Esophagus mucosa (tissue), 1 donor: ENCODE measurements around the gene GLMN. TPM values are rescaled to one million over a fixed set of nuclear protein-coding genes. Genes with fewer than 3 reads are reported as not detected.

ENCODE experiments used
- total RNA-seq: library from RNA; stranded (reverse); gene quantifications from one replicate; pipeline ENCODE4 v1.2.4, GENCODE V29; 2023
- donor health status: DM: yes; HTN: yes; CAD: no.

GLMN gene
- total RNA-seq, 1 donor from 2014 or later, result 8.9 TPM

Other genes starting within 250 kb of the GLMN start
- gene SETSIP, start 223.6 kb downstream of the GLMN start, total RNA-seq, result not detected
- 1.8 TPM for gene BTBD8, start 218.6 kb downstream of the GLMN start, total RNA-seq
- gene C1orf146, start 81.1 kb downstream of the GLMN start, total RNA-seq, result not detected
- gene RPAP2, start 72 bp upstream of the GLMN start, total RNA-seq, result 20.3 TPM
- 0.24 TPM for gene GFI1, start 187.9 kb upstream of the GLMN start, total RNA-seq